GM21526 (cell line): ENCODE results near the gene PDLIM5.
"Not testable (repeated sequence)": the region's sequence is repeated elsewhere in the genome, so short reads cannot be mapped to it uniquely, and the experiment has no call there.

ENCODE experiments used
- ATAC-seq: cut with Tn5 transposase; IDR thresholded peaks from one replicate; pipeline ENCODE4 v1.9.1; 2021; ENCODE audit warnings: moderate library complexity; ENCODE audit not compliant: unreplicated experiment, low FRiP score

Gene PDLIM5

DNA sequence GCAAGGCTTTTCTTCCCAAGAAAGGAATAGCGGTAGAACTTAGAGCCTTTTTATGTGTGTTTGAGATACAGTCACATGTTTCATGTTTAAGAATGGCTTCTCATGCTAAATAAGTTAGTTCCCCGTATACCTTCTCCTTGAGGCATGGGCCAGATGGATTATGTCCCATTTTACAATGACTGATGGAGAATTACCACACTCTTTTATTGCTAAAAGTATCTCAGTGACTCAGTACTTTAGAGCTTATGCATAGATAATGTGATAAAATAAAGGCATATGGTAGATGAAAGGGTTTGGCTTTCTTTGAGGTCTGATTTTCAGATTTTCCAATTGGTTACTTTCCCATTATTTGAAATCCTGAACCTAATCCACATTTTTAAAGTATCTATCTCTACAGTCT, 184.3 kb downstream of the PDLIM5 start:
- ATAC-seq: no peak

GRCh38 chr4:94639298-94639697, 187.6 kb downstream of the PDLIM5 start:
- ATAC-seq: no peak

DNA sequence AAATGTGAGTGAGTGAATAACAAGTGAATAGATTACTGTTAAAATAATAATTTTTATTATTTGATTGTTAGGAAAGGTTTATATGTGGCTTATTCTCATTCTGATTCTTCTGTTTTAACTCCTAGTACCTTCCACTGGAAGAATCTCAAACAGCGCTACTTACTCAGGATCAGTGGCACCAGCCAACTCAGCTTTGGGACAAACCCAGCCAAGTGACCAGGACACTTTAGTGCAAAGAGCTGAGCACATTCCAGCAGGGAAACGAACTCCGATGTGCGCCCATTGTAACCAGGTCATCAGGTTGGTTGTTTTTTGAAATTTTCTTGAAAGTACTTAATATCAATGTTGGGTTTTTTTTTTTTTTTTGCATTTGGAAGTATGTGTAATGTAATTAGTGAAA, 188.4 kb downstream of the PDLIM5 start:
- no peak for ATAC-seq

GRCh38 chr4:94641702-94642560, 190.2 kb downstream of the PDLIM5 start:
- no peak for ATAC-seq

DNA sequence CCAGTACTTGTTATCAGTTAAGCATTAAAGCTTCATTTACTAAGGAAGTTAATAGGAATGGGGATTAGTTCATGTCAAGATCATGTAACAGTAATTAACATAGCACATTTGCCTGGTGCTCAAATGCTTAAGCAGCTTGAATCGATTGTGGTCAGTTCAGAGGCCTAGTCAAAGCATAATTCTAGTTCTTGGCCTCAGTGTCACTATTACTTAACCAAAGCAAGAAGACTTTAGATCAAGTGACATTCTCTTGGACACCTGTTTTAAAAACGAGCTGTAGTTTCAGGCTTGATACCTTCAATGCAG, 190.8 kb downstream of the PDLIM5 start:
- ATAC-seq: no peak

GRCh38 chr4:94648699-94649098, 197.0 kb downstream of the PDLIM5 start:
- no peak for ATAC-seq

DNA sequence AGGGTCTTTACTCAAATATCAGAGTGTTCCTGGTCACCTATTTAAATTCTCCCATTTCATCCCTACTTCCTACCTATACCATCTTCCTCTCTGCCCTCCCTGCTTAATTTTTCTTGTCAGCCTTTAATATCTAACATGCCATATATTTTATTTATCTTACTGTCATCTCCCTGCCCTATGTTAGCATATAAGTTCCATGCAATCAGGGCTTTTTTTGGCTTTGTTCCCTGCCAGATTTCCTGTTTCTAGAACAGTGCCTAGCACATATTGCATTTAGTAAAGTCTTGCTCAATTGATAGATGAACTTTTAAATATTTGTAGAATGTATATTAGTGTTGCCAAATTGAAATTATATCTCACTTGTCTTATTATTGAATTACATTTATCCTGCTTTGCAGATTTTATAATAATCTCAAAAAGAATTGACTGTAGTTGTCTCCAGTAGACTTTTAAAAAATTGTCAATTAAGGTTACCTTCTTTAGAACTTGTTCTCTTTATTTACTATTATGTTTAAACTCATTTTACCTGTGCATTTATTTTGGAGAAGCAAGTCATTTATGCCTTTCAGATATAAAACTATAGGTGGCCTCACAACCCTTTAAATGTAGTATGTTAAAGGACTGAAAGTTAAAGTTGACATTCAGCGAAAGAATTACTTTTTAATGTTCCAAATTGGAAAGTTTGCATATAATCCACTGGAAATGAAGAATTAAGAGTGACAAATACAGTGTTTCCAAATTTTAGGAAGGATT, 197.8 kb downstream of the PDLIM5 start:
- no peak for ATAC-seq

- no peak for ATAC-seq
Measured at GRCh38 chr4:94650134-94650495, 198.4 kb downstream of the PDLIM5 start.

- no peak for ATAC-seq
Measured at GRCh38 chr4:94650690-94651089, 198.9 kb downstream of the PDLIM5 start.

GRCh38 chr4:94653095-94653649, 201.4 kb downstream of the PDLIM5 start:
- no peak for ATAC-seq

GRCh38 chr4:94653984-94654609, 202.4 kb downstream of the PDLIM5 start:
- ATAC-seq: no peak

- no peak for ATAC-seq
Measured at GRCh38 chr4:94654714-94655113, 203.0 kb downstream of the PDLIM5 start.

DNA sequence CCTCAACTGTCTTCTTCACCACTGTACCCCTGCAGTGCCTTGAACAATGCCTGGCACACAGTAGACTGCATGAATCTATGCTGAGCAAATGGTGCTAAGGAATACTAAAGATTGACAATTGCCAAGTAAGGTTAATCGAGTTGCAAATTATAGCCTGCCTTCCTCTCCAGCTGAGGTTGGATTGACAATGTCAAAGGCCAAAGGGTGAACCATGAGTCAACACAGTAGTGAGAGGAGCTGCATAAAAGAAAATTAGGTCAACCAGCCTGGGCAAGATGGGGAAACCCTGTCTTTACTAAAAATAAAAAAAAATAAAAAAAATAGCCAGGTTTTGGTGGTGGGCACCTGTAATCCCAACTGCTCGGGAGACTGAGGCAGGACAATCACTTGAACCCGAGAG, 208.9 kb downstream of the PDLIM5 start:
- ATAC-seq: no peak

- ATAC-seq: not testable (repeated sequence)
Measured at GRCh38 chr4:94665021-94665420, 213.3 kb downstream of the PDLIM5 start.

DNA sequence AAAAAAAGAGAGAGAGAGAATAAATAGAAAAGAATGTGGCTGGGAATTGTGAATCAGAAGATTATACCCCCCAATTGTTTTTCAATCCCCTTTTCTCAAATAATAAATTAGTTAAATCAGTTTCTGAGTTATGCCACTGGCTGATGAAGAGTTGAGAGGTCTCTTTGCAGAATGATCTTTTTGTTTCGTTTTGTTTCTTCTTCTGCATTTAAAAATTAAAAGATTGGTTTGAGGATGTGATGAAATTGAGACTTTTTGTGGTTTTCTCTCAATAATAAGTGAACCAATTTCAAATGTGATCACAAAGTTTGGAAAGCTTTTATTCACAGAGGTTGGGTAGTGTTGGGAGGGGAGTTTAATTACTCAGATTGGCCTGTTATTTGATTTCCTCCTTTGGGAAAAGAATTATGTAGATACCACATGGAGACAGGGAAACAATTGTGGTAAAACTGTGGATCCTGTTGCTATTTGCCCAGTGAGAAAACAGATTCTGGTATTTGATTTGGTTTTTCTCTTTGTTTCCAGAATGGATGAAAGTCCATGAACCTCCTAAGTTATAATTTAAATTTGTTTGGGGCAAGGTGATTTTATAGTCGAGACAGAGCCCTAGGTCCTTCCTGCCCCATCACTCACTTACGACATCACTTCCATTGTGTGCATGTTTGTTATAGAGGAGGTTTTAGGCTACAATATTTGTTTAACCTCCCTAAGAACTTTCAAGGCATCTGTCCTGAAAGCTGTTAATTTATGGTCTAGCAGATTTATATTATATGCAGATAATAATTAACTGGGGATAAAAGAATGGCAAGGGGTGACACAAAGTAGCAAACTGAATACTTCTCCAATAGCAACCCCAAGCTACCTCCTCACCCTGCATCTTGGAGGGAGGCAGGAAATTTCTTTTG, 214.0 kb downstream of the PDLIM5 start:
- no peak for ATAC-seq

DNA sequence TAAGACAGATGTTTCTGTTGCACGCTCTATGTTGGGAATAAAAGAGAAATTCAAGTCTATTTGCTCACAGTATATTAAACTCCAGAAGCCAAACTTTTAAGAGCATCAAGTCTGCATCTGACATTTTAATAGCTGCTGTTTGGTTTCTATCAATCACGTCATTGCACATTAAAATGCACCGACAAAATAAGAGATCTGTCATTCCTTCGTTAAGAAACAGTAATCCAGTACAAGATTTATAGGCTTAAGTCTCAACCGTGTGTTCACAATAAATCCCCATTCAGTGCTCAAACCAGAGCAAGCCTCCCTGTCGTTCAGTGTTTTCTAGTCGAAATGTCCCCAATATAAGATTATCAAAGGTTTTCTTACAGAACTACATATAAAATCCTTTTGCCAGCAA, 217.0 kb downstream of the PDLIM5 start:
- ATAC-seq: no peak

- ATAC-seq: no peak
Measured at GRCh38 chr4:94669672-94670664, 218.2 kb downstream of the PDLIM5 start.

GRCh38 chr4:94671113-94671512, 219.4 kb downstream of the PDLIM5 start:
- no peak for ATAC-seq

GRCh38 chr4:94673961-94674360, 222.2 kb downstream of the PDLIM5 start:
- no peak for ATAC-seq
